ENCODE data around the gene GPR155. TPM values are rescaled to one million over a fixed set of nuclear protein-coding genes. Genes with fewer than 3 reads are reported as not detected.
A peak's percentile ranks its signal among the peaks of the same experiment; 100 is the strongest.

Gene GPR155
- total RNA-seq, 1 donor from 2014 or later = 11.0 TPM

DNA sequence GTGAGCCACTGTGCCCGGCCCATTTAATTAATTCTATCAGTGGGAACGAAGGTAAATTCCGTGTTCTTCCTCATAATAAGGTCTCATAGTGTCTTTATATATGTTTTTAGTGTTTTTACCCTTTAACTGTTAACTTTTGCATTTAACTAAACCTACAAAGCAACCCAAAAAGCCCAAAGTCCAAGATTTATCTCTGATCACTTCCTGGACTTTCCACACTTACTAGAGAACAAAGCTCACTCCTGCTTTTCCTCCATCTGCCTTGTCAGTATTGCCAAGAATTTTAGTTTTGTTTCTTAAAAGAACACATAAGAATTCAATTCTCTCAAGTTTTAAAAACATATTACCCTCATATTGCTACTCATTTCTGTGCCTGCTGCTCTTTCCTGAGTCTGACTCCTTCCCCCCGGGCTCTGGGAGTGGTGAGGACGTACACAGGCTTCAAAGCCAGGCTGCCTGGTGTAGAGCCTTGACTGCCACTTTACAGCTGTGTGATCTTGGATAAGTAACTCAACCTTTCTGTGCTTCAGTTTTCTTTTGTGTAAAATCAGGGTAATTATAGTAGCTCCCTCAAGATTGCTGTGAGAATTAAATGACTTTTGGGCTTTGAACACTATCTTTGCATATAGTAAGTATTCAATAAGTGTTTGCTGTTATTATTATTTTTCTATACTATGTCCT is 24.9 kb upstream of the GPR155 start:
- Histone ChIP-seq H3K4me3 (ENCODE audit: insufficient read depth, low read depth, low read length) (no peak overlapping the region), H3K4me2 (ENCODE audit: low read length) (no peak overlapping the region), H3K27me3 (ENCODE audit: insufficient read depth, low read length) (no peaks in the 10 kb centered on the region), H3K36me3 (ENCODE audit: insufficient read depth, low read length) (no peaks in the 10 kb centered on the region), H3K4me1 (ENCODE audit: insufficient read depth, low read length) (no peaks in the 10 kb centered on the region), H3K9ac (ENCODE audit: low read length) (no peak overlapping the region), H3K9me3 (ENCODE audit: insufficient read depth, low read depth, low read length) (peaks cover 5% of the 10 kb centered on the region), H3K27ac (ENCODE audit: low read depth, low read length) (no peak overlapping the region), H4K20me1 (ENCODE audit: insufficient read depth, low read length) (no peaks in the 10 kb centered on the region), H3K79me2 (ENCODE audit: insufficient read depth, low read length) (no peaks in the 10 kb centered on the region), H2AFZ (ENCODE audit: low read depth, low read length) (no peak overlapping the region)
- DNase-seq (ENCODE audit: low read depth) (no peak), FAIRE-seq (no peak)
- H3K36me3 Mint-ChIP-seq (ENCODE audit: low read depth, unreplicated experiment) = peaks cover 2% of the 10 kb centered on the region
- H3K27me3 Mint-ChIP-seq (ENCODE audit: low read depth, unreplicated experiment) = no peaks in the 10 kb centered on the region
- H3K4me1 Mint-ChIP-seq (ENCODE audit: low read depth, unreplicated experiment) = no peaks in the 10 kb centered on the region
- H3K4me3 Mint-ChIP-seq (ENCODE audit: unreplicated experiment) = no peak overlapping the region
- no peak overlapping the region for H3K27ac Mint-ChIP-seq (ENCODE audit: unreplicated experiment)
- TF ChIP-seq CTCF (IDR thresholded peaks at IDR 0.05; ENCODE audit: insufficient read depth, low read depth, low read length) (no peak), EZH2 (IDR thresholded peaks at IDR 0.05; ENCODE audit: insufficient read depth, low read length) (no peak)
- H3K9me3 Mint-ChIP-seq (ENCODE audit: unreplicated experiment) = peaks cover 26% of the 10 kb centered on the region

DNA sequence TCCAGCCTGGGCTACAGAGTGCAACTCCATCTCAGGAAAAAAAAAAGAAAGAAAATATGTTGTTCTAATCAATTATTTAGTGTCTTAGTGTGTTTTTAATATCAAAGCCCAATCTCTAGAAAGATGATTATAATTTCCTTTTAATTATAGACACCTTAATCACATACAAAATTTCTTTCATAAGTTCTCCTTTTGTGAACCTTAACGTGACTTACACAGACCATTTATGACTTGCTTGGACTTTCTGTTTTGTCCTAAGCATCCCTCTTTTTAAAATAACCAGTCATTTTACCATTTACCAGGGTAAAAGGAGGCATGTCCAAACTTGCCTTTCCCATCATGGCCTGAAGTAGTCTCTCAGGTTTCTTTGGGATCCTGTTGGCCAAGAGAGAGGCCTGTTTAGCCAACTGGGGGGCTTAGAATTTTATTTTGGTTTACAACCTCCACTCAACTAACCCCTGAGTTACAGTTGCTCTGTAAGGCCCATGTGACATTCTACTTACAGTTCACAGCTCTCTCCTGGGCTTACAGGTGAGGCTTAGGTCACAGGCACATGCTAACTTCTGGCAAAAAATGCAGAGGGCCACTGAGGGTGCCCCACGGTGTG is 23.9 kb upstream of the GPR155 start:
- Histone ChIP-seq H3K27me3 (ENCODE audit: insufficient read depth, low read length) (no peaks in the 10 kb centered on the region), H3K4me2 (ENCODE audit: low read length) (no peak overlapping the region), H3K4me3 (ENCODE audit: insufficient read depth, low read depth, low read length) (no peak overlapping the region), H3K27ac (ENCODE audit: low read depth, low read length) (no peak overlapping the region), H2AFZ (ENCODE audit: low read depth, low read length) (no peak overlapping the region), H4K20me1 (ENCODE audit: insufficient read depth, low read length) (no peaks in the 10 kb centered on the region), H3K36me3 (ENCODE audit: insufficient read depth, low read length) (no peaks in the 10 kb centered on the region), H3K9me3 (ENCODE audit: insufficient read depth, low read depth, low read length) (peaks cover 5% of the 10 kb centered on the region), H3K9ac (ENCODE audit: low read length) (no peak overlapping the region), H3K4me1 (ENCODE audit: insufficient read depth, low read length) (no peaks in the 10 kb centered on the region), H3K79me2 (ENCODE audit: insufficient read depth, low read length) (no peaks in the 10 kb centered on the region)
- Mint-ChIP-seq H3K4me1 (ENCODE audit: low read depth, unreplicated experiment) (no peaks in the 10 kb centered on the region), H3K27ac (ENCODE audit: unreplicated experiment) (no peak overlapping the region), H3K4me3 (ENCODE audit: unreplicated experiment) (no peak overlapping the region), H3K27me3 (ENCODE audit: low read depth, unreplicated experiment) (no peaks in the 10 kb centered on the region), H3K36me3 (ENCODE audit: low read depth, unreplicated experiment) (peaks cover 2% of the 10 kb centered on the region), H3K9me3 (ENCODE audit: unreplicated experiment) (peaks cover 26% of the 10 kb centered on the region)
- DNase-seq (ENCODE audit: low read depth) = peak; percentile 12
- no peak for FAIRE-seq
- TF ChIP-seq CTCF (IDR thresholded peaks at IDR 0.05; ENCODE audit: insufficient read depth, low read depth, low read length) (no peak), EZH2 (IDR thresholded peaks at IDR 0.05; ENCODE audit: insufficient read depth, low read length) (no peak)

Measured in astrocyte (in vitro differentiated cells and primary cell).